KMS-11 (cell line): ENCODE data around the gene SLC25A20.

Experiments
- H2AFZ ChIP-seq: fragments of 200-600 bp; sonication (generic); 2 replicates; pipeline ENCODE4 v1.6.1; 2016; ENCODE audit warnings: antibody characterized with exemption, mixed run types, low read depth
- H3K27ac ChIP-seq: fragments of 200-600 bp; sonication (generic); 2 replicates; pipeline ENCODE4 v1.6.1; 2016; ENCODE audit warnings: mild to moderate bottlenecking, mixed run types
- H3K27me3 ChIP-seq: fragments of 200-600 bp; sonication (generic); 2 replicates; pipeline ENCODE4 v1.6.1; 2017; ENCODE audit warnings: mild to moderate bottlenecking, low read depth, mixed run types, moderate library complexity; ENCODE audit not compliant: insufficient read depth
- H3K36me3 ChIP-seq: fragments of 200-600 bp; sonication (generic); 2 replicates; pipeline ENCODE4 v1.6.1; 2017; ENCODE audit warnings: mild to moderate bottlenecking, mixed run types; ENCODE audit not compliant: insufficient read depth
- H3K4me1 ChIP-seq: fragments of 200-600 bp; sonication (generic); 2 replicates; pipeline ENCODE4 v1.6.1; 2016; ENCODE audit warnings: mild to moderate bottlenecking, low read depth, mixed run types; ENCODE audit not compliant: poor library complexity, severe bottlenecking
- H3K4me2 ChIP-seq: fragments of 200-600 bp; sonication (generic); 2 replicates; pipeline ENCODE4 v1.7.0; 2016; ENCODE audit warnings: mild to moderate bottlenecking, mixed run types
- H3K4me3 ChIP-seq: fragments of 200-600 bp; sonication (generic); IDR thresholded peaks from 2 replicates; pipeline ENCODE4 v1.6.1; 2017; ENCODE audit warnings: low read depth, low read length, mixed read lengths; ENCODE audit not compliant: insufficient read depth
- H3K79me2 ChIP-seq: fragments of 200-600 bp; sonication (generic); 2 replicates; pipeline ENCODE4 v1.6.1; 2016; ENCODE audit warnings: low read depth, mixed run types; ENCODE audit not compliant: insufficient read depth
- H3K9ac ChIP-seq: fragments of 200-600 bp; sonication (generic); 2 replicates; pipeline ENCODE4 v1.6.1; 2016; ENCODE audit warnings: mild to moderate bottlenecking, mixed run types
- H4K20me1 ChIP-seq: fragments of 200-600 bp; sonication (generic); 2 replicates; pipeline ENCODE4 v1.6.1; 2016; ENCODE audit warnings: mild to moderate bottlenecking, mixed run types; ENCODE audit not compliant: insufficient read depth
- TF ChIP-seq, protein P1 (sequence below): fragments of 200-600 bp; sonication (generic); conservative IDR thresholded peaks from 2 replicates; pipeline ENCODE4 v1.6.1; 2017; ENCODE audit warnings: low read depth, mild to moderate bottlenecking, antibody characterized with exemption, low read length, moderate library complexity, mixed read lengths

SLC25A20 gene

DNA sequence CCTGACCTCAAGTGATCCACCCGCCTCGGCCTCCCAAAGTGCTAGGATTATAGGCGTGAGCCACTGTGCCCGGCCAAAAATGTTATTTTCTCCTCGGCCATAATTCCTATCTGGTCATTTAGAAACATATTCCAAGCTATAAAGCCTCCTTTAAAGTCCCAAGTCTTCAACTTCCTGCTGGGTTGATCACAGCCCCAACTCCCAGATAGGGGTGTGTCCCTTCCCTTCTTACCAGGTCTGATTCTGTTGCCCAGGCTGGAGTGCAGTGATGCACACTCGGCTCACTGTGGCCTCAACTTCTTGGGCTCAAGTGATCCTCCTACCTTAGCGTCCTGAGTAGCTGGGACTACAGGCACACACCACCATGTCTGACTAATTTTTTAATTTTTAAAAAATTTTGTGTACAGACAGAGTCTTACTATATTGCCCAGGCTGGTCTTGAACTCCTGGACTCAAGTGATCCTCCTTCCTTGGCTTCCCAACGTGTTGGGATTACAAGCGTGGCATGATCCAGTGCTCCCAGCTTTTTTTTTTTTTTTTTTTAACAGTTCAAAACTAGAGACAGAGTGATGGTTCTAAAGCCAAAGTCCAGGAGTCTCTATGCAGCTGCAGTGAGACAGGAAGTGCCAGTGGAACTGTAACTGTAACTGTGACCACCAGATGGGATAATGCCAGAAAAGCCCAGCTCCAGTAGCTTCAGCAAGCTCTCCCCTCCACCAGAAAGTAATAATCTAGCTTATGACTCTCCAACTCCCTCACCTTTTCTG, 42.8 kb downstream of the SLC25A20 start:
- no peak overlapping the region for H3K4me2 ChIP-seq
- H3K27me3 ChIP-seq, result no peaks in the 10 kb centered on the region
- TF ChIP-seq, protein P1, sequence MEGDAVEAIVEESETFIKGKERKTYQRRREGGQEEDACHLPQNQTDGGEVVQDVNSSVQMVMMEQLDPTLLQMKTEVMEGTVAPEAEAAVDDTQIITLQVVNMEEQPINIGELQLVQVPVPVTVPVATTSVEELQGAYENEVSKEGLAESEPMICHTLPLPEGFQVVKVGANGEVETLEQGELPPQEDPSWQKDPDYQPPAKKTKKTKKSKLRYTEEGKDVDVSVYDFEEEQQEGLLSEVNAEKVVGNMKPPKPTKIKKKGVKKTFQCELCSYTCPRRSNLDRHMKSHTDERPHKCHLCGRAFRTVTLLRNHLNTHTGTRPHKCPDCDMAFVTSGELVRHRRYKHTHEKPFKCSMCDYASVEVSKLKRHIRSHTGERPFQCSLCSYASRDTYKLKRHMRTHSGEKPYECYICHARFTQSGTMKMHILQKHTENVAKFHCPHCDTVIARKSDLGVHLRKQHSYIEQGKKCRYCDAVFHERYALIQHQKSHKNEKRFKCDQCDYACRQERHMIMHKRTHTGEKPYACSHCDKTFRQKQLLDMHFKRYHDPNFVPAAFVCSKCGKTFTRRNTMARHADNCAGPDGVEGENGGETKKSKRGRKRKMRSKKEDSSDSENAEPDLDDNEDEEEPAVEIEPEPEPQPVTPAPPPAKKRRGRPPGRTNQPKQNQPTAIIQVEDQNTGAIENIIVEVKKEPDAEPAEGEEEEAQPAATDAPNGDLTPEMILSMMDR, result no peak
- no peaks in the 10 kb centered on the region for H3K4me1 ChIP-seq
- H4K20me1 ChIP-seq, result no peaks in the 10 kb centered on the region
- H3K9ac ChIP-seq, result no peak overlapping the region
- H3K79me2 ChIP-seq, result no peaks in the 10 kb centered on the region
- H3K4me3 ChIP-seq, result no peak overlapping the region
- H3K36me3 ChIP-seq, result no peaks in the 10 kb centered on the region
- no peak overlapping the region for H2AFZ ChIP-seq
- no peak overlapping the region for H3K27ac ChIP-seq

DNA sequence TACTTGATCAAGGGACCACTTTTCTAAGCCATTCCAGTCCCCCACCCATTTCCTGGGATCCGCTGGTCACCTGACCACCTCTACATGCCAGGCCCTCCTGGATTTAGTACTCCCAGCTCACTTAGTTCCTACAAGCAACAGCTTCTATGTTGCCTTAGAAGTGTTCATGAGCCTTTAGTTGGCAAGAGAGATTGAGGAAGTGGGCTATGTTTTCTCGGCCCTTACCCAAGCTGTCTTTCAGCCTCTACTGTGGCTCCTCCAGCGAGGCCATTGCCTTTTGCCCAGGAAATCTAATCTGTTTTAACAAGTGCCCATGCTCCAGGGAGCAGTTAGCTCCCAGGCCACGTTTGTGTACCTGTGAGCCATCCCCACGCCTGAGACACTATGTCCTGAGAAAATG, 46.5 kb downstream of the SLC25A20 start:
- TF ChIP-seq, protein P1, result no peak
- Histone ChIP-seq H3K27me3 (no peaks in the 10 kb centered on the region), H3K4me3 (no peak overlapping the region), H3K4me2 (no peak overlapping the region), H3K36me3 (no peaks in the 10 kb centered on the region), H2AFZ (no peak overlapping the region), H3K79me2 (no peaks in the 10 kb centered on the region), H3K9ac (no peak overlapping the region), H3K27ac (no peak overlapping the region), H3K4me1 (peaks cover 4% of the 10 kb centered on the region), H4K20me1 (no peaks in the 10 kb centered on the region)

DNA sequence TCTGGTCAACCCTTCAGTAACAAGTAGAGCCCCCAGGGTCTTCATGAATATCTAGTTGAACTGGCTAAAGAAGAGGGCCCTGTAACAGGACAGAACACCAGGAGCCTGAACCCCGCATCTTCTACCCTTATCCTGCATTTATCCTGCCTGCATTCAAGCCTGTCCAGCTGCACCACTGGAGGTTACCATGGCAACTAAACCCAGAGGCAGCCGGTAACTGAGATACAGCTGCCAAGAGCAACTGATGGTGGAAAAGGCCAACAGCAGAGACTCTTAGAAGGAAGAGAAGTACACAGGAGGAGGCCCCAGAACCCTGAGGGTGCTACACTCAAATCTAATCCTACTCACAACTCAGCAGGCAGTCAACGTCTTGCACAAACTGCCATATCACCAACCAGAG, 47.3 kb downstream of the SLC25A20 start:
- Histone ChIP-seq H3K4me3 (no peak overlapping the region), H2AFZ (no peak overlapping the region), H4K20me1 (no peaks in the 10 kb centered on the region), H3K4me1 (peaks cover 6% of the 10 kb centered on the region), H3K27me3 (no peaks in the 10 kb centered on the region), H3K79me2 (no peaks in the 10 kb centered on the region), H3K36me3 (no peaks in the 10 kb centered on the region), H3K9ac (no peak overlapping the region), H3K4me2 (no peak overlapping the region), H3K27ac (no peak overlapping the region)
- TF ChIP-seq, protein P1, result no peak

GRCh38 chr3:48848816-48849515, 49.7 kb downstream of the SLC25A20 start:
- H3K4me2 ChIP-seq, result no peak overlapping the region
- no peak overlapping the region for H3K9ac ChIP-seq
- no peak overlapping the region for H3K27ac ChIP-seq

More at GRCh38 chr3:48848816-48849515, 49.7 kb downstream of the SLC25A20 start:
- Histone ChIP-seq H4K20me1 (no peaks in the 10 kb centered on the region), H3K79me2 (peaks cover 11% of the 10 kb centered on the region; the same call in 1 of the 2 replicates), H2AFZ (no peak overlapping the region), H3K4me1 (peaks cover 11% of the 10 kb centered on the region), H3K4me3 (no peak overlapping the region), H3K36me3 (no peaks in the 10 kb centered on the region), H3K27me3 (no peaks in the 10 kb centered on the region)
- TF ChIP-seq, protein P1, result no peak
